ENCODE results near the gene ARL6IP6.

ARL6IP6 gene

DNA sequence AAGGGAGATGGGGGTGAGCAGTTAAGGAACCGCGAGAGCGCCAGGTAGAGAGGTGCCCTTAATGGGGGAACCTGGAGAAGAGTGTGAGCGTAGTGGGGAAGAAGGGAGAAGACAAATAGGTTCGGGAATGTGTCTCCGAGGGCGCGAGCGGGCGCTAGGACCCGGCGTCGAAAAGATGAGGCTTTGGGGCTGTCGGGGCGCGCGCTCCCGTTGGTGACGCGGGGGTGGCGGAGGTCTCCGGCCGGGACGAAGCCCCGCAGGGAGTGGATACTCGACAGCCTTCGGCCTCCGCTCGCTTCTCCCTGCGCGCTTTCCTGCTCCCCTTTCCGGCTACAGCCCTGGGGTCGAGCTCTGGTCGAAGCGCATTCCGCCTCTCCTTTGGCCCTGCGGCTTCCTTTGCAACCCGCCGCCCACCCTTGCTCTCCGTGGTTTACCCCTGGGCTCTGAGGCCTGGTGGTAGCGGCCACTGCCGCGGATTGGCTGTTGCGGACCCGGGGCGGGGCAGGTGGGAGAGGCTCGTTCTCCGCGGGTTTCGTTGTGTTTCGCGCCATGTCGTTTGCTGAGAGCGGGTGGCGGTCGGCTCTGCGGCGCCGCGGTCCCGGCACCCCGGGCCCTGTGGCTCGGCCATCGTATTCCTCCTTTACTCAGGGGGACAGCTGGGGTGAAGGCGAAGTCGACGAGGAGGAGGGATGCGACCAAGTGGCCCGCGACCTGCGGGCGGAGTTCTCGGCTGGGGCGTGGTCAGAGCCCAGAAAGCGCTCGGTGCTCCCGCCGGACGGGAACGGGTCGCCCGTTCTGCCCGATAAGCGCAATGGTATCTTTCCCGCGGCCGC lies at the start of gene ARL6IP6 (continued):
- TF ChIP-seq AEBP2 (tag by site-specific recombination; IDR thresholded peaks at IDR 0.05; ENCODE audit: borderline replicate concordance) (no peak; the same call in 1 of the 2 replicates), ZNF366 (tag by site-specific recombination; conservative IDR thresholded peaks at IDR 0.05) (peak; percentile 60; the same call in 1 of the 2 replicates), YY2 (tag by site-specific recombination; IDR thresholded peaks at IDR 0.05) (peak; percentile 35; the same call in 1 of the 2 replicates), ZNF184 (tag by site-specific recombination; IDR thresholded peaks at IDR 0.05) (peak; percentile 77; the same call in 1 of the 2 replicates), GLI4 (tag by site-specific recombination; IDR thresholded peaks at IDR 0.05) (0 out of 2 replicates have a peak, but pooled peaks have one; percentile 60), ZNF626 (tag by site-specific recombination; IDR thresholded peaks at IDR 0.05) (no peak), YY1 (tag by site-specific recombination; IDR thresholded peaks at IDR 0.05) (peak; percentile 29), ZNF341 (tag by site-specific recombination; IDR thresholded peaks at IDR 0.05; ENCODE audit: low read depth) (no peak; the same call in 1 of the 2 replicates), EGR2 (tag by site-specific recombination; IDR thresholded peaks at IDR 0.05; ENCODE audit: low read depth) (peak; percentile 87), ZNF561 (tag by site-specific recombination; IDR thresholded peaks at IDR 0.05; ENCODE audit: borderline replicate concordance) (peak; percentile 17; the same call in 1 of the 2 replicates), KLF8 (tag by site-specific recombination; IDR thresholded peaks at IDR 0.05) (peak; percentile 80)
- TF ChIP-seq, protein P1, sequence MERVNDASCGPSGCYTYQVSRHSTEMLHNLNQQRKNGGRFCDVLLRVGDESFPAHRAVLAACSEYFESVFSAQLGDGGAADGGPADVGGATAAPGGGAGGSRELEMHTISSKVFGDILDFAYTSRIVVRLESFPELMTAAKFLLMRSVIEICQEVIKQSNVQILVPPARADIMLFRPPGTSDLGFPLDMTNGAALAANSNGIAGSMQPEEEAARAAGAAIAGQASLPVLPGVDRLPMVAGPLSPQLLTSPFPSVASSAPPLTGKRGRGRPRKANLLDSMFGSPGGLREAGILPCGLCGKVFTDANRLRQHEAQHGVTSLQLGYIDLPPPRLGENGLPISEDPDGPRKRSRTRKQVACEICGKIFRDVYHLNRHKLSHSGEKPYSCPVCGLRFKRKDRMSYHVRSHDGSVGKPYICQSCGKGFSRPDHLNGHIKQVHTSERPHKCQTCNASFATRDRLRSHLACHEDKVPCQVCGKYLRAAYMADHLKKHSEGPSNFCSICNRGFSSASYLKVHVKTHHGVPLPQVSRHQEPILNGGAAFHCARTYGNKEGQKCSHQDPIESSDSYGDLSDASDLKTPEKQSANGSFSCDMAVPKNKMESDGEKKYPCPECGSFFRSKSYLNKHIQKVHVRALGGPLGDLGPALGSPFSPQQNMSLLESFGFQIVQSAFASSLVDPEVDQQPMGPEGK (tag by site-specific recombination; IDR thresholded peaks at IDR 0.05) = peak; percentile 70; the same call in 1 of the 2 replicates

DNA sequence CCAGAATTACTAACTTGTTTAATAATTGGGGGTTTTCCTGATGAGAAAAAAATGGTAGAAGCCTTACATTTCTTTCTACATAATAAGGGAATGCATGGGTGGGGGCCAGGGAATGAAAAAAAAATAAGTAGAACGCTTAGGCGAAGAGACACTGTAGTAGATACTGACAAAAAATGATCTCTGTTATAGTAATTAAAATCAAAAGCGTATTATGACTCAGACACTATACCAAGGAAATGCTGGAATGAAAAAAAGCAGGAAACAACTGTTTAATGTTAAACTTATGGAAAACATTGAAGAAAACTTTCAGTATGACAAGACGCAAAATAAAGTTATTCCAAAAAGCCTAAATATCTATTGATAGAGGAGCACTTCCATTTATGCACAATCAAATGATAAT lies 44.1 kb upstream of the ARL6IP6 start:
- CTCF ChIA-PET = interaction anchor here (1.3 kb wide), 1 partner anchor 42 kb away, joined by 3 read pairs; no protein-coding TSS in a partner anchor
- no peaks in the 10 kb centered on the region for H3K4me1 ChIP-seq (ENCODE audit: control insufficient read depth, insufficient read depth, low read length)
- POLR2A ChIA-PET = no interaction called here
- TF ChIP-seq ATF2 (tag by site-specific recombination; IDR thresholded peaks at IDR 0.05; ENCODE audit: low read depth) = no peak
- TF ChIP-seq ZNF596 (tag by site-specific recombination; IDR thresholded peaks at IDR 0.05) = no peak
- no peak for TF ChIP-seq ZEB2 (tag by site-specific recombination; IDR thresholded peaks at IDR 0.05)
- no peak for TF ChIP-seq ZNF560 (tag by site-specific recombination; IDR thresholded peaks at IDR 0.05; ENCODE audit: borderline replicate concordance)
- TF ChIP-seq ZNF404 (tag by site-specific recombination; IDR thresholded peaks at IDR 0.05) = no peak
- no peak for TF ChIP-seq HOXA7 (CRISPR knock-in tag; IDR thresholded peaks at IDR 0.05; ENCODE audit: borderline replicate concordance)
- no peak for TF ChIP-seq ZNF37A (tag by site-specific recombination; IDR thresholded peaks at IDR 0.05)
- TF ChIP-seq ZNF501 (tag by site-specific recombination; IDR thresholded peaks at IDR 0.05) = no peak
- TF ChIP-seq ZBTB21 (tag by site-specific recombination; IDR thresholded peaks at IDR 0.05) = no peak
- no peak for TF ChIP-seq ZNF664 (tag by site-specific recombination; IDR thresholded peaks at IDR 0.05)
- no peak for TF ChIP-seq ZNF221 (tag by site-specific recombination; IDR thresholded peaks at IDR 0.05; ENCODE audit: borderline replicate concordance)
- TF ChIP-seq ZFP3 (tag by site-specific recombination; IDR thresholded peaks at IDR 0.05; ENCODE audit: low read depth) = no peak
- TF ChIP-seq KLF1 (tag by site-specific recombination; IDR thresholded peaks at IDR 0.05) = no peak
- no peak for TF ChIP-seq ZNF266 (tag by site-specific recombination; IDR thresholded peaks at IDR 0.05; ENCODE audit: low read depth)
- no peak for TF ChIP-seq SP3 (tag by site-specific recombination; IDR thresholded peaks at IDR 0.05)
- no peak for TF ChIP-seq ZNF529 (tag by site-specific recombination; IDR thresholded peaks at IDR 0.05; ENCODE audit: insufficient replicate concordance)
- no peak for TF ChIP-seq ZNF510 (tag by site-specific recombination; IDR thresholded peaks at IDR 0.05; ENCODE audit: insufficient replicate concordance)
- TF ChIP-seq, protein P1 (tag by site-specific recombination; IDR thresholded peaks at IDR 0.05) = no peak

More for the DNA sequence above, 44.1 kb upstream of the ARL6IP6 start:
- Histone ChIP-seq H3K27ac (ENCODE audit: extremely low read depth, low read depth, low read length) (no peak overlapping the region), H3K36me3 (ENCODE audit: control insufficient read depth in 2 of 2, insufficient read depth in 1 of 2, low read length in 2 of 2) (peaks cover 84 to 92% of the 10 kb centered on the region in 2 experiments), H3K9me3 (ENCODE audit: control insufficient read depth, insufficient read depth, low read depth, low read length) (no peaks in the 10 kb centered on the region), H3K4me3 (ENCODE audit: low read depth, low read length) (no peak overlapping the region)
